Type B pancreatic cell (in vitro differentiated cells): ENCODE measurements around the gene CREB5. TPM values are rescaled to one million over a fixed set of nuclear protein-coding genes. Genes with fewer than 3 reads are reported as not detected.

Source experiments
- DNase-seq: peaks from one replicate; pipeline ENCODE4 v3.0.0; 2021; ENCODE audit warnings: mixed read lengths; ENCODE audit not compliant: unreplicated experiment; ENCODE audit errors: extremely low spot score
- H3K27ac Mint-ChIP-seq: 2 replicates; pipeline ENCODE4 v1.8.0; 2021; ENCODE audit warnings: mild to moderate bottlenecking, mixed read lengths
- H3K27me3 Mint-ChIP-seq: 2 replicates; pipeline ENCODE4 v1.8.0; 2021; ENCODE audit warnings: mixed read lengths
- H3K36me3 Mint-ChIP-seq: 2 replicates; pipeline ENCODE4 v1.8.0; 2021; ENCODE audit warnings: mixed read lengths
- H3K4me1 Mint-ChIP-seq: one replicate; pipeline ENCODE4 v1.8.0; 2021; ENCODE audit warnings: mixed read lengths; ENCODE audit not compliant: unreplicated experiment
- H3K4me3 Mint-ChIP-seq: 2 replicates; pipeline ENCODE4 v1.8.0; 2021; ENCODE audit warnings: mild to moderate bottlenecking, mixed read lengths
- H3K9me3 Mint-ChIP-seq: 2 replicates; pipeline ENCODE4 v1.8.0; 2021; ENCODE audit warnings: mixed read lengths
- CTCF ChIP-seq: fragments of 200-600 bp; sonication (generic); conservative IDR thresholded peaks from 2 replicates; pipeline ENCODE4 v1.5.0; 2021; ENCODE audit warnings: antibody characterized with exemption, mild to moderate bottlenecking
- total RNA-seq: library from RNA; stranded (reverse); gene quantifications from 2 replicates; pipeline ENCODE4 v1.2.1, GENCODE V29; 2021; ENCODE audit warnings: low replicate concordance

The CREB5 gene
- total RNA-seq, 1 donor from 2014 or later, result 31.0 TPM

DNA sequence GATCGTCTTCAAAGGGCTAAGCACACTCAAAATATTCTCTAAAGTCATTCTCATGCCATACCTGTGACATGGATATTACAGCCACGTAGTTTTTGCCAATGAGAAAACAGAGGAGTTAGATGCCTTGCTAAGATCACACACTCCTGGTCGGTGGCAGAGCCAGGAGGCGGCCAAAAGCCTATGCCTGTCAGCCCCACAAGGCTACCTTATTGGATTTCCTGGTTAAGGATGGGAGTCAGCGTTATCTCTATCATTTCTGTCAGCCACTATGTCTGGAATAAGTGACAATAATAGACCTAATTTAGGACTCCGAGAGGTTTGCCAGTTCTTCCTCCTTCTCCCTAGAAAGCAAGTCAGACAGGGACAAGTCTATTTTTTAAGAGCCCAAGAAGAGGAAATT lies 295.0 kb downstream of the CREB5 start:
- H3K4me1 Mint-ChIP-seq, result peaks cover 30% of the 10 kb centered on the region
- no peak overlapping the region for H3K4me3 Mint-ChIP-seq
- peaks cover 23% of the 10 kb centered on the region for H3K27me3 Mint-ChIP-seq
- no peak for DNase-seq
- H3K27ac Mint-ChIP-seq, result no peak overlapping the region
- no peak for TF ChIP-seq CTCF
- H3K36me3 Mint-ChIP-seq, result peaks cover 8% of the 10 kb centered on the region
- H3K9me3 Mint-ChIP-seq, result peaks cover 11% of the 10 kb centered on the region

- peaks cover 19% of the 10 kb centered on the region for H3K27me3 Mint-ChIP-seq
- H3K4me3 Mint-ChIP-seq, result peak overlapping the region; percentile 42
- peaks cover 30% of the 10 kb centered on the region for H3K4me1 Mint-ChIP-seq
- peaks cover 1% of the 10 kb centered on the region for H3K9me3 Mint-ChIP-seq
- H3K27ac Mint-ChIP-seq, result peak overlapping the region; percentile 0
- H3K36me3 Mint-ChIP-seq, result peaks cover 1% of the 10 kb centered on the region
- TF ChIP-seq CTCF, result no peak
- DNase-seq, result no peak
Measured at GRCh38 chr7:28708033-28708951, 296.0 kb downstream of the CREB5 start.

- H3K27ac Mint-ChIP-seq, result no peak overlapping the region
- H3K4me3 Mint-ChIP-seq, result no peak overlapping the region
- H3K27me3 Mint-ChIP-seq, result peaks cover 22% of the 10 kb centered on the region
- peaks cover 43% of the 10 kb centered on the region for H3K4me1 Mint-ChIP-seq
- TF ChIP-seq CTCF, result no peak
- no peaks in the 10 kb centered on the region for H3K9me3 Mint-ChIP-seq
- no peak for DNase-seq
- H3K36me3 Mint-ChIP-seq, result no peaks in the 10 kb centered on the region
Measured at GRCh38 chr7:28709748-28710147, 297.4 kb downstream of the CREB5 start.

GRCh38 chr7:28711114-28711513 lies 298.8 kb downstream of the CREB5 start:
- H3K4me1 Mint-ChIP-seq, result peaks cover 46% of the 10 kb centered on the region
- H3K27me3 Mint-ChIP-seq, result peaks cover 22% of the 10 kb centered on the region
- no peak overlapping the region for H3K4me3 Mint-ChIP-seq
- no peak for TF ChIP-seq CTCF
- H3K9me3 Mint-ChIP-seq, result no peaks in the 10 kb centered on the region
- H3K27ac Mint-ChIP-seq, result no peak overlapping the region
- no peak for DNase-seq
- H3K36me3 Mint-ChIP-seq, result no peaks in the 10 kb centered on the region

GRCh38 chr7:28714459-28715120 lies 302.3 kb downstream of the CREB5 start:
- peaks cover 44% of the 10 kb centered on the region for H3K4me1 Mint-ChIP-seq
- H3K27ac Mint-ChIP-seq, result no peak overlapping the region
- TF ChIP-seq CTCF, result no peak
- peaks cover 3% of the 10 kb centered on the region for H3K27me3 Mint-ChIP-seq
- no peaks in the 10 kb centered on the region for H3K36me3 Mint-ChIP-seq
- no peak for DNase-seq
- H3K4me3 Mint-ChIP-seq, result no peak overlapping the region
- no peaks in the 10 kb centered on the region for H3K9me3 Mint-ChIP-seq
